Spleen (tissue), 7 donors: ENCODE measurements around the gene NRN1L.

Experiments used
- POLR2AphosphoS5 ChIP-seq, 3 donors: sonication (generic); formaldehyde crosslinking; IDR thresholded peaks; one replicate each; pipeline ENCODE4 v1.5.1; 2017; ENCODE audit warnings: antibody characterized with exemption in 3 of 3
- TF ChIP-seq, protein P1 (sequence below), 11 experiments: fragments of 200-600 bp in 7 of 11; fragments of 450-650 bp in 4 of 11; sonication (generic) in 4 of 11; IDR thresholded peaks in 8 of 11; conservative IDR thresholded peaks in 3 of 11; 1 replicate in 7 of 11; 2 replicates in 4 of 11; pipeline versions ENCODE4 v1.4.0 to v1.8.0; 2016 to 2021; ENCODE audit warnings: antibody characterized with exemption in 11 of 11, inconsistent platforms in 4 of 11, mild to moderate bottlenecking in 1 of 11
- donor health status: DM: no; HTN: no; CAD: no; lungs with moderate emphysema.
- donor health status: DM: no; HTN: no; CAD: no.
- donor health status: DM: no; HTN: no; CAD: no.

DNA sequence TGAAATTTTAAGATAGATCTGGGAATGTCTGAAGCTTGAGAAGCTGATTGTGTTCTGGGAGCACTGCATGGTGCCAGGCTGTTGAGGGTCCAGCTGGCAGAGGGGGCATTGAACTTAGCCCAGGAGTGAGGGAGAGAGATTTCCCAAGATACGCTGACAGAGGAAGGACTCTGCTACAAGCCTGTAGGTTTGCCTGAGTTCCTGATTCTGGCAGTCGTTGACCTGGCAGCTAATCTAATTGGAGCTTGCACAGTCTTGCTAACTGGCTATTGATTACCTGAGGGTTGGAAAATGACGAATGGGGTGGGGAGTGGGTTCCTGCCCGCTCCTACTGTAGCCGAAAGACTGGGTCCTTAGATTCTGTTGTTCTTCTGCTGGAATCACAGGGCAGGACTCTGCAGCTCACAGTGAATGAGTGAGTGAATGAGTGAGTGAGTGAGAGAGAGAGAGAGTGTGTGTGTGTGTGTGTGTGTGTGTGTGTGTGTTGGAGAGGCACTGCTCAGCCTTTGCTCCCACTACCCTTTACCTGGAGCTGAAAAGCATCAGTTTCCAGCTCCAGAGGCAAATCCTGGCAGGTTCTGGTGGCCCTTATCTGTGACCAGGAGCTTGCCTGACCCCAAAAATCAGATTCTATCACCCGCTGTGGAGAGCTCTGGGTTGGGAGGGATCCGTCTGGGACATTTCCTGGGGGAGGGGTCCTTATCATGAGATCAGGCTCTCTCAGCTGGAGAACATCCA, 30.2 kb downstream of the NRN1L start:
- TF ChIP-seq, protein P1, sequence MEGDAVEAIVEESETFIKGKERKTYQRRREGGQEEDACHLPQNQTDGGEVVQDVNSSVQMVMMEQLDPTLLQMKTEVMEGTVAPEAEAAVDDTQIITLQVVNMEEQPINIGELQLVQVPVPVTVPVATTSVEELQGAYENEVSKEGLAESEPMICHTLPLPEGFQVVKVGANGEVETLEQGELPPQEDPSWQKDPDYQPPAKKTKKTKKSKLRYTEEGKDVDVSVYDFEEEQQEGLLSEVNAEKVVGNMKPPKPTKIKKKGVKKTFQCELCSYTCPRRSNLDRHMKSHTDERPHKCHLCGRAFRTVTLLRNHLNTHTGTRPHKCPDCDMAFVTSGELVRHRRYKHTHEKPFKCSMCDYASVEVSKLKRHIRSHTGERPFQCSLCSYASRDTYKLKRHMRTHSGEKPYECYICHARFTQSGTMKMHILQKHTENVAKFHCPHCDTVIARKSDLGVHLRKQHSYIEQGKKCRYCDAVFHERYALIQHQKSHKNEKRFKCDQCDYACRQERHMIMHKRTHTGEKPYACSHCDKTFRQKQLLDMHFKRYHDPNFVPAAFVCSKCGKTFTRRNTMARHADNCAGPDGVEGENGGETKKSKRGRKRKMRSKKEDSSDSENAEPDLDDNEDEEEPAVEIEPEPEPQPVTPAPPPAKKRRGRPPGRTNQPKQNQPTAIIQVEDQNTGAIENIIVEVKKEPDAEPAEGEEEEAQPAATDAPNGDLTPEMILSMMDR (IDR thresholded peaks at IDR 0.05 in 8 of 11, conservative IDR thresholded peaks at IDR 0.05 in 3 of 11), result no peak
- TF ChIP-seq POLR2AphosphoS5 (IDR thresholded peaks at IDR 0.05), result no peak
